NCI-H146 (cell line): Measurements from ENCODE around the gene HLF.
A peak's percentile ranks its signal among the peaks of the same experiment; 100 is the strongest.

ENCODE experiments used
- DNase-seq: peaks from one replicate; lab custom pipeline; 2025; lab: John Stamatoyannopoulos, UW

Gene HLF

GRCh38 chr17:55292094-55292493 lies 27.3 kb downstream of the HLF start:
- DNase-seq: no peak

DNA sequence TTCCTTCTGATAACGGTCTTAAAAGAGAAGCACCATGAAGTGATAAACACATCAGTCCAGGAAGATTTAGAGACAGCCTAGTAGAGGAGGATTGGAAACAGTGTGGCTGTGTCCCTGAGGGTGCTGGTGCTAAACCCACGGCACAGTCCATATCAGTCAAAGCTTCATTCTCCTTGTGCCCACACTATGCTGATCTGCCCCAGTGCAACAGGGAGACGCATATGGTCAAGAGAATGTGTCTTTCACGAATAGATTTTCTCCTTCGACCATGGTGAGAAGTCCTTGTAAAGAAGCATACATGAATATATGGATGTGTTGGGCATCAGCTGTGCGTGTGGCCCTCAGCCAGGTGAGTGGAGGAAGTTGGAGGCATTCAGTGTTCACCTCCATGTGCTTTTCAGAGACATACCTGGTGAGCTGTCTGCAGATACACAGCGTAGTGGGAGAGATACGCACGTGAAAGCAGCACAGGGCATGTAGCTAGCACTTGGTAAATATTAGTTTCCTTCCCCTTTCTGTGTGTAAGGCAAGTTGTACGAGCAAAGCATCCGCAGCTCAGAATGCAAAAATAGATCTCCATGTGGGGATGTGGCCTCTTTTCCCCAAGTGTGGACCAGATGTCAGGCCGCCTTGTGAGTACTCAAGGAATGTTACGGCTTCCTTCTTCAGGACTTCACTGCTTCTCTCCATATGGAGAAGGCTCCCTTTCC lies 29.4 kb downstream of the HLF start:
- no peak for DNase-seq

DNA sequence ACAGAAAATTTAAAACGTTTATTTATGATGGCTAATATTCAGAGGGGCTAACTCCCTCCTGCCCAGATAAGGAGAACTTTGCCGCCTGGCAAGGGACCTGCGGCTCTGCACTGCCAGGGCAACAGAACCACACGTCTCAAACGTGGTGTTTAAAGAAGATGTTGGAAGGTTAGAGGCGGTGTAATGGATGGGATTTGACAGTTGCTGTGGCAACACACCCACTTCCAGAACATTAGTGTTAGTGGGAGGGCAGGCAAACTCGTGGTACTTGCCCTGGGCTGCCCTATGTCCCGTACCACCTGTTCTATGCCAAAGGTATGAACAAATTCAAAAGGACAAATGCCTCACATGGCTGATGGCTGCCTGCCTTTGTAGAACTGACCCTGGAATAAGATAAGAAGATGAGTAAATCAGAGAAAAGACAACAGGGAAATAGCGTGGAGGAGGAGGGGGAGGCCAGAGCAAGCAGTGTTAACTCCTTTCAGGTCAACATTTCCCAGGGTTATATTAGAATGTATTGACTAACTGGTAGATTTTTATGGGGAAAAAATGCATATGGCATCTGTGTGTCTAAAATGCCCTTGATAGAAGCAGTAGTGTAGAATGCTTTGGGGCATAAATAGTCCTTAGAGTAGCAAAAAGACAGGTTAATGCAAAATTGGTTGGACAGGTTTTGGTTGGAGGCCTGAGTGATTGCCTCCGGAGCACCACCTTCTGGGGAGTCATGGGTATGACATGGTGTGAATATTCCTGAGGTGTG lies 30.8 kb downstream of the HLF start:
- peak; percentile 4 for DNase-seq

- no peak for DNase-seq
Observed at GRCh38 chr17:55296171-55296695, 31.5 kb downstream of the HLF start.

DNA sequence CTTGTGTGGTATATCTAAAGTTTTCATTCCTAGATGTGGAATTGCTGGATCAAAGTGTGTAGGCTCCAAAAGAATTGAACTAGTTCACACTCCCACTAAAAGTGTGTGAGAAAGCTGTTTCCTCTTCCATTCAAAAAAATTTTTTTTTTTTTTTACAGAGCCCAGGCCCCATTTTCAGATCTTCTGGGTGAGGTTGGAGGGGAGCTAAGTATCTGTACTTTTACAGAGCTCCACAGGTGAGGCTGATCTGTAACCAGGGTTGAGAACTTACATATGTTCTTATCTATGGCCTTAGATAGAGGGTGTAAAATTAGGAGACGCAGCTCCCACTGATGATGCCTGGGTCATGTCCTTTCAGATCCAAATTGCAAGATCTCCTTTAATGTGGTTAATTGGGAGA lies 31.9 kb downstream of the HLF start:
- no peak for DNase-seq

- no peak for DNase-seq
Observed at GRCh38 chr17:55298111-55298730, 33.5 kb downstream of the HLF start.

DNA sequence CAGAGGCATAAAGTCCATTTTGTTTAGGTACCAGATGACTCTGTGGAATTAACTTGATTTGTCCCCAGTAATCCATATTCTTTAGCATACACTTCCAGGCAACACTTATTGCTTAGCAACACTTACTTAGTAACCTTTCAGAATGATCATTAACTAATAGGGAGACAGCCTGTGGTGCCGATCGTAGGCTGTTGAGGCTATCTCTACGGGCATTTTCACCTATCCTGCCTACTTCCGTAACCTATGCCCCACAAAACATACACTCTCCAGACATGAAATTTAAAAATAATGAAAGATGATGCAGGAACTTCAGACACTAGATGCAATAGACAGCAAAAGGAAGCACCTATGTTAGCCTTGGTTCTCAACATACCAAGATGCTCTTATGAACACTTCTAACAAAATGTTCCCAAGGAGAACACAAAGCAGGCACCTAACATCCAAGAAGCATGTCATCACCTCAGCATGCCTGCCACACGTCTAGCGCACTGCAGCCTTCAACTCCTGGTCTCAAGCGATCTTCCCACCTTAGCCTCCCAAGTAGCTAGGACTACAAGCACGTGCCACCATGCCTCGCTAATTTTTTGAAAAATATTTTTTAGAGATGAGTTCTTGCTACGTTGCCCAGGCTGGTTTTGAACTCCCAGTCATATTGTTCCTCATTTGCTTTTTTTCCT lies 34.5 kb downstream of the HLF start:
- DNase-seq: no peak

- DNase-seq: no peak
Observed at GRCh38 chr17:55299890-55300289, 35.1 kb downstream of the HLF start.

DNA sequence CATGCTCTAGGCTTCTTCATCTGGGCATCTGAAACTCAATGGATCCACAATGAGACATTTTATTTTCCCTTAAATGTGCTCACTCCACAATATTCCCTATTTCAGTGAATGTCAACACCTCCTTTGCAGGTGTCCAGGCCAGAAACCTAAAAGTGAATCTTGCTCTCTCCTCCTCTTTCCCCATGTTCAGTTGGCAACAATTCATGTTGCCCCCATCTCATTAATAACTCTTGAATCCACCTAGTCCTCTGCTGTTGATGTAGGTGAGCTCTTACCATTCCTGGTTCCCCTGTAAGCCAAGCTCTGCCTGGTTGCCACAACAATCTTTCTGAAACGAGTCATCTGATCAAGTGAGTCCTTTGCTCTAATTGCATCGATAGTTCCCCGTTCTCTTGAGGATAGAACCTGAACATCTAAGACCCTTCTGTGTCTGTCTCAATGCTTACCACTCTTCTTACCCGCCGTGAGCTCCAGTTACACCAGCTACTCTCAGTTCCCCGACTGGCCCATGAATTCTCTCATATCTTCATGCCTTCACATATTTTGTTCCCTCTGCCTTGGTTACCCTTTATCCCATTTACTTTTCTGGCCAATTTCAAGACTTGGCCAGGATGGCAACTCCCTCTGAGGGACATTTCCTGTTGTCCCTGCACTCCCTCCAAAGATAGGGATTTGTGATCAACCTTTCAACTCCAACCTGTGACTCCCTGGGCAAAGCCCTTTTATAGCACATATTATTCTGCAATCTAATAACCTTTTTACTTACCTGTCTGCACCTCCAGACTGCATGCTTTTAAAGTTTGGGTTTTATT lies 35.9 kb downstream of the HLF start:
- no peak for DNase-seq

DNA sequence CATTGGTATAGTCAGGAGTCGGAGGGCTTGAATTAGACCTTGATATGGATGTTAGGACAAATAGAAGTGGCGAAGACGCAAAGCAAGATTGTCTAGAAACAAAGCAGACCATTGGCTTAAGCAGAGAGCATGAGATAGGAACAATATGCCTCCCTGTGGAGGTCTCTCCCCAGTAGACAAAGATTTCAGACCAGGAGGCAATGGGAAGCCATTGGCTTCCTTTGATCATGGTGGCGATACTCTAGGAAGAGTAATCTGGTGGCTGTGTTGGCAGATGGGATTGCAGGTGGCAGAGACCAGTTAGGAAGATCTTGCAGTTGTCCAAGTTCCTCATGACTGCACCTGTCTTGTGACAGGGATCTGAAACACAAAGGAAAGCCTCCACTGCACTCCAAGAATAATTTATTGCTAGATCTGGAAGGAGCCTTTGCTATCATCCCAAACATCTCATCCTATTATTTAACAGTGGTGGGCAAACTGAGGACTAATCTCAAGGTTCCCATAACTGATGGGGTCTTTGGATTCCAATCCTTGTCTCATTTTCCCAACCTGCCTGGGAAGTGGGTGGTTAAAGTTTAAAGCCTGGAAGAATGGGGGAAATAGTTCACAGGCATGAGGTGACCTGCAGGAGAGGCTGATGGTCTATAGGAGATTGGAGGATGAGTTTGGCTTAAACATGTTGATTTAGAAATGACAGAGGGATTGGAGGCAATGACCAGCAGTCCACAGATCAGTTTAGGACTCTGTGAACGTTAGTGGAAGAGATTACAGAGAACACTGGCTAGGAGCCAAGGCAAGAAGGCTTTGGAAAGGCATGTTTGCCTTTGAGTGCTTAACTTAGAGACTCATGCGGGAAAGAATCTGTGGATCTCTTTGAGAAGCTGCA lies 37.0 kb downstream of the HLF start:
- DNase-seq: no peak

DNA sequence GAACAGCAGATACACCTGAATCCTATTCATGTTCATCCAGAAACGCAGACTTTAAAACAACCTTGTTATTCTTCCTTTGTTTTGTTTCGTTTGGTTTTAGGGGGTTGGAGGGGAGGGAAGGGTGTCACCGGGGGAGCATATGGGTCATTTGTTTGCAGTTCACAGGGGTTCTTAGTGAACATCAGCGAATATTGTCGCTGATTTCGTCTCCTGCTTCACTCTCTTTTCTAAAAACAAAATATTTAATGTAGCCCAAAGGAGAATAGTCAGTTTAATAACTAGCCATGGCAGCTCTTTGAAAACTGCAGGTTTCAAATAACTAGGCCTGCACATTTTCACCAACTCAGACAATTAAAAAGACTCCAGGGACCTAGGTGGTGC lies 37.6 kb downstream of the HLF start:
- DNase-seq: no peak

GRCh38 chr17:55303008-55303493 lies 38.3 kb downstream of the HLF start:
- no peak for DNase-seq

DNA sequence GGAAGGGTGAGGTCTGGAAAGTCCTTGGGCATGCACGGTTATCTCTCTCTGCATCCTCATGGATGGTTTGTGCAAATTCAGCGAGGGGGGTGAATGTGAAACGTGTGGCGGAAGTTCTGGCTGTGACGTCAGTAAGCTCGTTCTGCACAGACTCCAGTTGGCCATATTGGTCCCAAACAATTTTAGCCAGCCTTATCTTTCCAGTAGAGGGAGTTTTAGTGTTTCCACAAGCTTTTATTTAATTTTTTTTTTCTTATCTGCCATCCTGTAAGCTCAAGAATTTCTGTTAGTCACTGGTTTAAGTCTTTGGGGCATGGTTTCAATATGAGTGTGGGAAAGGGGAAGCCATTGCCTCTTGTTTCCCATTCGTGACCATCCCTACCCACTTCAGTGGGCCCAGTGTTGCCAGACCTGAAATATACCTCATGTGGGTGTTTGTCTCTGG lies 39.0 kb downstream of the HLF start:
- no peak for DNase-seq

- no peak for DNase-seq
Observed at GRCh38 chr17:55304171-55304859, 39.6 kb downstream of the HLF start.

- no peak for DNase-seq
Observed at GRCh38 chr17:55305321-55306087, 40.7 kb downstream of the HLF start.

GRCh38 chr17:55307879-55308278 lies 43.1 kb downstream of the HLF start:
- DNase-seq: no peak

- DNase-seq: no peak
Observed at GRCh38 chr17:55308613-55309391, 44.0 kb downstream of the HLF start.

GRCh38 chr17:55311767-55312375 lies 47.1 kb downstream of the HLF start:
- no peak for DNase-seq
